HCEC 1CT (cell line): ENCODE results near the gene FBXL7.

Source experiments
- DNase-seq: peaks from one replicate; pipeline ENCODE4 v3.0.0-alpha.2; 2017

Gene FBXL7

GRCh38 chr5:15502208-15502607, 2.2 kb downstream of the FBXL7 start:
- peak; percentile 45 for DNase-seq

GRCh38 chr5:15506146-15506545, 6.2 kb downstream of the FBXL7 start:
- no peak for DNase-seq

GRCh38 chr5:15506897-15507296, 6.9 kb downstream of the FBXL7 start:
- no peak for DNase-seq

DNA sequence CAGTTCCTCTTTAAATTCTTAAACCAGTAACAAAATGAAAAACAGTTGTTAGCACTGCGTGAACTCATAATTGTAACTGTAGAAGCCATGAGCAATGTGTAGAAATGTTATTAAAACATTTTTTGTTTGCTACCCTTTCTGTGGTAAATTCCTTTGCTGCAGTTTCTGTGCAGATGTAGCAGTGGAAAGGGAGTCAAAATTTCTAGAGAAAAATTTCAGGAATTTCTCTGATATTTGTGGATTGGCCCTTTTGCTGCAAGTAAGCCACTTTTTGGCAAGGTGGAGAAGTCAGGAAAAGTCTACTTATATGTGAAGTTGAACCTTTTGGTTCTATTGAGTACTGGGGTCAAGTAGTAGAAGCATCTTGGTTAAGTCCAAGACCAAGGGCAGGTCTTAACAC, 10.1 kb downstream of the FBXL7 start:
- DNase-seq: peak; percentile 12

GRCh38 chr5:15510831-15511230, 10.9 kb downstream of the FBXL7 start:
- peak; percentile 13 for DNase-seq

GRCh38 chr5:15513431-15513830, 13.5 kb downstream of the FBXL7 start:
- no peak for DNase-seq

GRCh38 chr5:15513911-15514310, 13.9 kb downstream of the FBXL7 start:
- DNase-seq: no peak

DNA sequence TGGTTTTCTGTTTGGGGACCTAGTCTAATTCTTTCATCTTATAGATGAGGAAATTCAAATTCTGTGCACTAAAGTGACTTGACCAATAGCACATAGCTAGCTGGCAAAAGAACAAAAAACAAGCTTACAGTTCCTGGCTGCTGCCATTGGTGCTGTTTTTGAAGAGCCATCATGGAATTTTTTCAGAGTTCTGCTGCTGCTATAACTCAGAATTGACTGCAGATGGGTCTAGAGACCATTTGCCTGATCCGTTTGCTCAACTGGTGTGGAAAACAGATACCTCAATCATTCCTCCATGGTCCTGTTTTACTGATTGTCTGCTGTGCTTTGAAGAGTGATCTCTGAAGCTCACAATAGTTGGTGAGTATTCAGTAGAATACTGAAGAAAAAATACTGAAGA, 15.2 kb downstream of the FBXL7 start:
- DNase-seq: no peak

DNA sequence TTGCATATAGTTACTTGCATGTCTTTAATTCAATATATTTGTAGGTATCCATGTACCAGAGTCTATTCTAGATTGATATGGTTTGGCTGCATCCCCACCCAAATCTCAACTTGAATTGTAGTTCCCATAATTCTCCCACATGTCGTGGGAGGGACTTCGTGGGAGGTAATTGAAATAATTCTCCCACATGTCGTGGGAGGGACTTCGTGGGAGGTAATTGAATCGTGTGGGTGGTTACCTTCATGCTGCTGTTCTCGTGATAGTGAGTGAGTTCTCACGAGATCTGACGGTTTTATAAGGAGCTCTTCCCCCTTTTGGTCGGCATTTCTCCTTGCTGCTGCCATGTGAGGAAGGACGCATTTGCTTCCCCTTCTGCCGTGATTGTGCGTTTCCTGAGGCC, 16.5 kb downstream of the FBXL7 start:
- DNase-seq: no peak

DNA sequence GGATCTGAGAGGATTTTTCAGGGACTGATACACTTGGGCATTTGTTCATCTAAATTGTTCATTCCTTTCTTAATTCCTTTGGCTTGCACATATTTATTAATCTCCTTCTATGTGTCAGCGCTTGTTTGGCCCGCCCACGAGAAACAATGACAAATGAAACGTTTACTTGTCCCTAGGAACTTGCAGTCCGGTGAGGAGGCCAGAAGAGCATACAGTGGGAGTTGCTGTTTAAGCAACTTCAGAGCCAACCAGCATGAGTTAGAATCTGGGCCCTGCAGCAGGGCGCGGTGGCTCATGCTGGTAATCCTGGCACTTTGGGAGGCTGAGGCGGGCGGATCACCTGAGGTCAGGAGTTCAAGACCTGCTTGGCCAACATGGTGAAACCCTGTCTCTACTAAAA, 18.8 kb downstream of the FBXL7 start:
- no peak for DNase-seq

GRCh38 chr5:15520856-15521255, 20.9 kb downstream of the FBXL7 start:
- no peak for DNase-seq

- DNase-seq: no peak
These were observed 21.6 kb downstream of the FBXL7 start for GRCh38 chr5:15521381-15522186.

DNA sequence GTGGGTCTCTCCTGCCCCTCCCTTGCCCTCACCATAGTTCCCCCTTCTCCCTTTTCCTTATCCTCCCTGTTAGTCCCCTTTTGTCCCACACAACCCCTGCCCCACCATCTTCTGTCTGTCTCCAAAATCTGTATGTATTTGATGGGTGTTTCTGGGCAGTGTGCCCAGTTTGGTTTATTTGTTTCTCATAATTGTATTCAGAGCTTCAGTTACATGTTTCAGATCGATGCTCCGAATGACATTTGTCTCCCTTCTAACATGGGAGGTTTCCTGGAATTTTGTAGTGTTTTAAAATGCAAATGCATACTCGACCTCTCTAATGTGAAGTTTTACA, 22.2 kb downstream of the FBXL7 start:
- no peak for DNase-seq

GRCh38 chr5:15524712-15525111, 24.7 kb downstream of the FBXL7 start:
- no peak for DNase-seq

DNA sequence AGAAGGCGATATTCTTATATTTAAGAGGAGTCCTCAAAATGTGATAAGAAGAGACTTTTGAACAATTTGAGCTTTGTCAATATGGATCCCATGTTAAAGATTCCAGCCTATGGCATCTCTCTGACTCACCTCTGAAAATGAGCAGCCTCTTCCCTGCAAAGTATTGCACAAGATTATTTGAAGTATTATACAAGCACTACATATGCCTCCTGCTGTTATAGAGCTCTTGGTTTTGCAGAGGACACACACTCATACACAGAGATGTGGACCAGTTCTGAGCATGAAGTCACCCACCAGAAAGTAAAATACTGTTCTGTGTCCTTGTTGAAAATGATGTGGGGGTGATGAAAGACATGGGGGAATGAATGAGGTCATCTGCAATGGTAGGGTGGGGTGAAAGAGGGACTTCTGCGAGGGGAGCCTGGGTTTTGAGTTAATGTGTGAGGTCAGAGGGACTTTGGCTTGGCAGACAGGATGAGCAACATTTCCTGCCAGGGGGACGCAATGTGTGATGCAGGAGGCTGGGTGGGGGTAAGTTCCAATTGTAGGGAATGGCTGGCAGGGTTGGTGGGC, 25.8 kb downstream of the FBXL7 start:
- DNase-seq: peak; percentile 65

DNA sequence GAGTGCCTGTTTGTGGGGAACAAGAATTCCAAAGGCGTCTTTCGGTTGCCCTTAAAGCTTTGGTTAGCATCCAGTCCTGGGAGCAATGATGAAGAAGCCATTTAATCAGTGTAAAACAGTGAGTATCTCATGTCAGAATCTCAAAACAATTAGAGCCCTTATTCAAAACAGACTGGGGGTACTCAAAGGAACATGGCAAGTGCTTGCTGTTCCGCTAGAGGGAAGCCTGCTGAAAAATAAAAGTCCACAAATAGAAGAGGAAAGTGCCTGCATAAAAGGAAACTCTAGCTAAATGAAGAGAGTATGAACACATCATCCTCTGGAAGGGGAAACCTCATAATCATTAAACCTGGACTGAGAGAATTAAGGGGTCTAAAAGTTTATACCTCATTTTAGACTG, 26.4 kb downstream of the FBXL7 start:
- DNase-seq: no peak

- DNase-seq: no peak
These were observed 28.5 kb downstream of the FBXL7 start for GRCh38 chr5:15528476-15528875.

DNA sequence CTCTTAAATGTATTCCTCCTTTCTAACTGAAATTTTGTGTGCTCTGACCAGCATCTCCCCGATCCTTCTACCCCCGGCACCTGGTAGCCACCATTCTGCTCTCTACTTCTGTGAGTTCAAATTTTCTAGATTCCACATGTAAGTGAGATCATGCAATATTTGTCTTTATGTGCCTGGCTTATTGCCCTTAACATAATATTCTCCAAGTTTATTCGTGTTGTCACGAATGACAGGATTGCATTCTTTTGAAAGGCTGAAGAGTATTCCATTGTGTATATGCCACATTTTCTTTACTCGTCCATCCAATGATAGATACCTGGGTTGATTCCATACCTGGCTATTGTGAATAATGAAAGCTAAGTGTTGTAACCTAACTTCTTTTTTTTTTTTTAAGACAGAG, 29.0 kb downstream of the FBXL7 start:
- no peak for DNase-seq

DNA sequence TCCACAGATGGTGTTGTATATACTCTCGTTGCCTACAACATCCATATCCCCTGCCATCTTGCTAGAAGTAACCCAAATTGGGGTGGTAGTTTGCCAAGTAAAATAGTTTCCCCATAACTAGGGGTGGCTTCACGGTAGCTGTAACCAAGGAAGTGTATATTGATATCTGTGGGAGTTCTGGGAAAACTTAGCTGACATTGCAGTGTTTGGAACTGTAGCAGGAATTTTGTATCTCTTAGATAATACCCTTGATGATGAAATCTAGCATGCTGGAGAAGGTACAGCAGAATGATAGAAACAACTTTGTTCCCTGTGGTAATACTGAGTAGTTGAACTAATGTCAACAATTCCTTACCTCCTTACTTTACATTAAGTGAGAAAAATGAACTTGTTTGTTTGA, 29.8 kb downstream of the FBXL7 start:
- no peak for DNase-seq

GRCh38 chr5:15533129-15533893, 33.3 kb downstream of the FBXL7 start:
- DNase-seq: peak; percentile 81

DNA sequence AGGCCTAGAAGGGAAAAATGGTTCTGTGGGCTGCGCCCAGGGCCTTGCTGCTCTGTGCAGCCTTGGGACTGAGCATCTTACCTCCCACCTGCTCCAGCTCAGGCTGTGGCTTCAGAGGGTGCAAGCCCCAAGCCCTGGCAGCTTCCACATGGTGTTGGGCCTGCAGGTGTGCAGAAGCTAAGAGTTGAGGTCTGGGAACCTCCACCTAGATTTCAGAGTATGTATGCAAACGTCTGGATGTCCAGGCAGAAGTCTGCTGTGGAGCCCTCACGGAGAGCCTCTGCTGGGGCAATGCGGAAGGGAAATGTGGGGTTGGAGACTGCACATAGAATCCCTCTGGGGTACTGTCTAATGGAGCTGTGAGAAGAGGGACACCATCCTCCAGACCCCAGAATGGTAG, 36.0 kb downstream of the FBXL7 start:
- DNase-seq: no peak

DNA sequence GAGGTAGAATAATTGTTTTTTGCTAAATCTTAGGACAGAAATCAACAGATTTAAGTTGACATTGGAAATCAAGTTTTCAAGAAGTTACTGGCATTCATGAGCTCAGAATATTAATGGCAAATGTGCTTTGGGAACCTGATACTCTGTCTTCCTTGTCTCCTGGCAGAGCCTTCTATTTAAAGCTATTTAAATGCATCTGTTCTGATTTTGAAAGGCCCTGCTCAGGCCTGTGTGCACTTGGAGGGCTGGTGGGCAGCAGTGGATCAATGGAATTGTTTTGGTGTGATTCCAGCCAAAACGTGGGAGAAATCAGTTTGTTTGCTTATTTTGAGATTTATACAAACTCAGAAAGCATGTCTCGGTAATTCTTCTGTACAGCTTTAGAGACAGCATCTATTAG, 38.5 kb downstream of the FBXL7 start:
- DNase-seq: no peak

DNA sequence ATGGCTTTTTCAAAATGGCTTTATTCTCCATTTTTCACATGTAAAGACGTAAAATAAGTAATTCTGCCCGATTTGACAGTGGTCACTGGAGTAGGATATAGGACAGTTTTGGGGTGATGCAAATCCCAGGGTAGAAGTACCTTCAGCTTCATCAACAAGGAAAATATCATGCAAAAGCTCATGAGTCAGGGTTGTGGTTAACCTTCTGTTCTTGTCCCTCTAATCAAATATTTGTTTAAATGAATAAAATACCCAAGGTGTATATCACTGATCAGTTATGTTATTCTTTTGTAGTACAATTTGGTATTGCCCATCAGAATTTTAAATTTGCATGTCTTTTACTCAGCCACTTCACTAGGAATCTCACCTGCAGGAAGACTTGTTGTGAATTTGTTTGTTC, 40.0 kb downstream of the FBXL7 start:
- DNase-seq: peak; percentile 14

GRCh38 chr5:15544039-15544438, 44.1 kb downstream of the FBXL7 start:
- no peak for DNase-seq
